ENCODE measurements around the gene CYP1A2.
"Not testable (repeated sequence)": the region's sequence is repeated elsewhere in the genome, so short reads cannot be mapped to it uniquely, and the experiment has no call there.

Gene CYP1A2

DNA sequence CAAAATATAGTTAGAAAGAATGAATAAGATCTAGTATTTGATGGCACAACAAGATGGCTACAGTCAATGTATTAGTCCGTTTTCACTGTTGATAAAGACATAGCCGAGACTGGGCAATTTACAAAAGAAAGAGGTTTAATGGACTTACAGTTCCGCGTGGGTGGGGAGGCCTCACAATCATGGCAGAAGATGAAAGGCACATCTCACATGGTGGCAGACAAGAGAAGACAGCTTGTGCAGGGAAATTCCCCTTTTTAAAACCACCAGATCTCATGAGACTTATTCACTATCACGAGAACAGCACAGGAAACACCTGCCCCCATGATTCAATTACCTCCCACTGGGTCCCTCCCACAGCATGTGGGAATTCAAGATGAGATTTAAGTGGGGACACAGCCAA is 10.4 kb upstream of the CYP1A2 start:
- not testable (repeated sequence) for DNase-seq (ENCODE audit: low read depth)

DNA sequence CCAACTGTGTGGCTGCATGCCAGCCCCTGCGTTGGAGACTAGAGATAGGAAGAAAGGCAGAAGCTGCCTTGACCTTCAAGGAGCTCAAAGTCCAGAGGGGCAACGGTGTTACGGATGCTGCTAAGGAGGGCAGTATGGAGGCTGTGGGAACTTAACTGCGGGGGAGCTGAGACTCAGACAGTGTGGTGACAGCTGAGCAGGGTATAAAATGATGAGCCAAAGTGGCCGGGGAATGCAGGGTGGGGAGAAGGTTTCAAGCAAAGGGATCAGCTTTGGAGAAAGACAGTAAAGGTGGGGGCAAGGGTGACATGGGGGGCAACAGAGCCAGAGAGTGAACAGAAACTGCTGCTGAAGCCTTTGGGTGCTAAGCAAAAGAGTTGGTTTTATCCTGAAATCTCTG is 6.2 kb upstream of the CYP1A2 start:
- no peak for DNase-seq (ENCODE audit: low read depth)

DNA sequence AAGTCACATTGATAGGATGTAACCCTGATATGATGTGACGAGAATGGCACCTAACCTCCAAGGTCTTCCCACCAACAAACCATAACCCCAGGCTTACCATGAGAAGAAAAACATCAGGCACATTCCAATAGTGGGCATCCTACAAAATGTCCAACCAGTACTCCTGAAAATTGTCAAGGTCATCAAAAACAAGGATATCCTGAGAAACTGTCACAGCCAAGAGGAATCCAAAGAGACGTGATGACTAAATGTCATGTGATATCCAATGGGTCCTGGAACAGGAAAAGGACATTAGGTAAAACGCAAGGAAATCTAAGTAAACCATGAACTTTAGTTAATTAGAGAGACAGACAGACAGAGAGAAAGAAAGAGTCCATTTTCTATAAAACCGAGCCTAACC is 2.3 kb upstream of the CYP1A2 start:
- DNase-seq (ENCODE audit: low read depth), result no peak

DNA sequence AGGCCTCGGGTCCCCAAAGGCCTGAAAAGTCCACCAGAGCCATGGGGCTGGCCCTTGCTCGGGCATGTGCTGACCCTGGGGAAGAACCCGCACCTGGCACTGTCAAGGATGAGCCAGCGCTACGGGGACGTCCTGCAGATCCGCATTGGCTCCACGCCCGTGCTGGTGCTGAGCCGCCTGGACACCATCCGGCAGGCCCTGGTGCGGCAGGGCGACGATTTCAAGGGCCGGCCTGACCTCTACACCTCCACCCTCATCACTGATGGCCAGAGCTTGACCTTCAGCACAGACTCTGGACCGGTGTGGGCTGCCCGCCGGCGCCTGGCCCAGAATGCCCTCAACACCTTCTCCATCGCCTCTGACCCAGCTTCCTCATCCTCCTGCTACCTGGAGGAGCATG is 1.2 kb downstream of the CYP1A2 start:
- DNase-seq (ENCODE audit: low read depth), result no peak

DNA sequence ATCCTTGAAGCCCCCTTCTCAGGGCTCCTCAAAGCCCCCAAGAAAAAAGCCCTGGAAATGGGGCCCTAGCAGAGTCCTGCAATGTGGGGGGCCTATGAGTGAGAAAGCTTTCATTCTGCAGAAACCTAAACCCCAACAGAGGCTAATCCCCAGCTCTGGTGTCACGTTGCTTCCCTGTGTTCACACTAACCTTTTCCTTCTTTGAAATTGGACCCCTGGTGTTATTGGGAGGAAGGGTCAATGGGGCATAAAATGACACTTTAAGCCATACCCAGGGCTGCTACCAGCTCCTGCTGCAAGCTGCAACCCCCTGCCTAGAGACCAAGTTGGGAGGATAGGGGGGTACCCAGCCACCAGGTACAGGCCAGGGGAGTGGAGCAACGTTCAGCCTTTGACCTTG is 2.1 kb downstream of the CYP1A2 start:
- no peak for DNase-seq (ENCODE audit: low read depth)

DNA sequence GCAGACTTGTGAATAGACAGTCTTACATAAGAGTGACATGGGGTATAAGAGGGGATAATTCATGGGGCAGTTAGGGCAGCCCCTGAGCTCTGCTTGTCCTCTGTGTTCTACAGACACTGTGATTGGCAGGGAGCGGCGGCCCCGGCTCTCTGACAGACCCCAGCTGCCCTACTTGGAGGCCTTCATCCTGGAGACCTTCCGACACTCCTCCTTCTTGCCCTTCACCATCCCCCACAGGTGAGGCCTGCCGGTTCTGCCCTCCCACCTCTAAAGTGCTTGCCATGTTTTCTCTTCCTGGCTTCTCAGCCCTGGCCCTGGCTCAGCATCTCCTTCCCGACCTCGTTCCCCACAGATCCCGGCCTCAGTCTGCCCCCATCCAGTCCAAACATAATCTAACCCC is 3.4 kb downstream of the CYP1A2 start:
- no peak for DNase-seq (ENCODE audit: low read depth)

DNA sequence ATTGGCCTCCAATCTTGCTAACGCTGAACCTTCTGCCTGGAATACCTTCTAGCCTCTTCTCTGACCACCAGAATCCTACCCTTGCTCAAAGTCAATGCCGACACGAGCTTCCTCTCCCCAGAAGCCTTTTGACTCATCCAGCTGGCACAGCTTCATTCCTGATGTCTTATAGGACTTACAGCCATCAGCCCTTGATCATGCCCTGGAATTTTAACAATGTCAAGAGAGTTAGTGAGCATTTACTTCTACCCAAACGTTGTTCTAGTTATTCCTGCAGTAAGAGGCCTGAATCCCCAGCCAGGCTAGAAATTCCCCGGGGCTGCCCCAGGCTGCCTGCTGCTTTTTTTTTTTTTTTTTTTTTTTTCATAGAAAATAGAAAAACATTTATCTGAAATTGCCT is 3.9 kb downstream of the CYP1A2 start:
- DNase-seq (ENCODE audit: low read depth), result peak; percentile 30

DNA sequence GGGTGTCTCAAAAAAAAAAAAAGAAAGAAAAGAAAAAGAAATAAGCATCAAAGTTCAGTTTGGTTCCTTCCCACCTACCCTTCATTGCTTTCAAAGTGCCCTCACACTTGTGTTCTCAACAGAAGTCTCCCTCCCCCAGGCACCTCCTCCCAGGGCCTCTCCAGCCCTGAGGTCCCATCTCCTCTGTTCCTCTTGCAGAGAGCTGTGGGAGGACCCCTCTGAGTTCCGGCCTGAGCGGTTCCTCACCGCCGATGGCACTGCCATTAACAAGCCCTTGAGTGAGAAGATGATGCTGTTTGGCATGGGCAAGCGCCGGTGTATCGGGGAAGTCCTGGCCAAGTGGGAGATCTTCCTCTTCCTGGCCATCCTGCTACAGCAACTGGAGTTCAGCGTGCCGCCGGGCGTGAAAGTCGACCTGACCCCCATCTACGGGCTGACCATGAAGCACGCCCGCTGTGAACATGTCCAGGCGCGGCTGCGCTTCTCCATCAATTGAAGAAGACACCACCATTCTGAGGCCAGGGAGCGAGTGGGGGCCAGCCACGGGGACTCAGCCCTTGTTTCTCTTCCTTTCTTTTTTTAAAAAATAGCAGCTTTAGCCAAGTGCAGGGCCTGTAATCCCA is 6.1 kb downstream of the CYP1A2 start:
- DNase-seq (ENCODE audit: low read depth), result no peak

DNA sequence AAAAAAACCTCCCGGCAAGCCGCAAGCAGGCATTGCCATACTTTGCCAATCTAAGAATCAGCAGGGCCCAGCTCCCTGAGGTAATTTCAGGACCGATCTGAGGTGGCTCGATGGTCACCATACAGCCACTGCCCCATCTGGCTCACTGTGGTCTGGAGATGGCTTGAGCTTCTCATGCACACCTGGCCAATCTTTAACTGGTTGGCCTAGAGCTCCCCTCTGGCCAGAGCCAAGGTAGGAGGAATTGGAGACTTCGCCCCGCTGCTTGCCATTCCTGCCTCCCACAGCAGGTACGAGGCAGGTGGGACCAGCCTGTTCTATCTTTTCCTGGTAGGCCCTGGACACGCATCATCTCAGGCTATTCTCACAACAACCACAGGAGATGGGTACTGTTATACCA is 10.1 kb downstream of the CYP1A2 start:
- DNase-seq (ENCODE audit: low read depth), result no peak

DNA sequence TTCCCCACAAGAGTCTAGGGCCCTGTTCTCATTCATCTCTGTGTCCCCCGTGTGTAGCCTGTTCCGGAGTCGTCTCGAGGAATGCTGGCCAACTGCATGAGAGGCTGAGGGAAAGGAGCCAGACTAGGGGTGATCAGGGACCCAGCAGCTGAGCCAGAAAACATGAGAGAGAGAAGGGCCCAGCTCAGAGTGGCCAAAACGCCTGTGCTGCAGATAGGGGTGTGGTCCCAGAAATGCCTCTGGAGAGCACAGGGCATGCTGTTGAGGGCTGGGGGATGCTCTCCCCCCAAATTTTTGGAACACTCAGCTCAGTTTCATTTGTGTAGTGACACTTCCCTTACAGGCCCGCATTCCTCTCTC is 14.1 kb downstream of the CYP1A2 start:
- no peak for DNase-seq (ENCODE audit: low read depth)

DNA sequence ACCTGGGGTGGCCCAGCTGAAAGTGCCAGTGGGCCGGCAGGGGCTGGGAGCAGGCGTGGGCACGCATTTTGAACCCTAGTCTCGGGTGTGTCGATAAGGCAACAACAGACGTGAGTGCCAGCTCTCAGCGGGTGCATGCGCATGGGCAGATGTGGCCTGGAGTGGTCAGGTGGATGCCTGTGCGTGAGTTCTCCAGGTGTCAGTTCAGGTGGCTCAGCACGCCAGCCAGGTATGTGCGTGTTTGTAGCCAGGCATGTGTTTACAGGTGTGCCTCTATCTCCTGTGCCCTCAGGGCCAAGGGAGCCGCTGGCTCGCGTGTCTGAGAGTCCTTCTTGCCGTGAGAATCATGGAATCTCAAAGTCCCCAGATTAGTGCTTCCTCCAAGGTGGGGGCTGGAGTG is 14.8 kb downstream of the CYP1A2 start:
- DNase-seq (ENCODE audit: low read depth), result no peak

DNA sequence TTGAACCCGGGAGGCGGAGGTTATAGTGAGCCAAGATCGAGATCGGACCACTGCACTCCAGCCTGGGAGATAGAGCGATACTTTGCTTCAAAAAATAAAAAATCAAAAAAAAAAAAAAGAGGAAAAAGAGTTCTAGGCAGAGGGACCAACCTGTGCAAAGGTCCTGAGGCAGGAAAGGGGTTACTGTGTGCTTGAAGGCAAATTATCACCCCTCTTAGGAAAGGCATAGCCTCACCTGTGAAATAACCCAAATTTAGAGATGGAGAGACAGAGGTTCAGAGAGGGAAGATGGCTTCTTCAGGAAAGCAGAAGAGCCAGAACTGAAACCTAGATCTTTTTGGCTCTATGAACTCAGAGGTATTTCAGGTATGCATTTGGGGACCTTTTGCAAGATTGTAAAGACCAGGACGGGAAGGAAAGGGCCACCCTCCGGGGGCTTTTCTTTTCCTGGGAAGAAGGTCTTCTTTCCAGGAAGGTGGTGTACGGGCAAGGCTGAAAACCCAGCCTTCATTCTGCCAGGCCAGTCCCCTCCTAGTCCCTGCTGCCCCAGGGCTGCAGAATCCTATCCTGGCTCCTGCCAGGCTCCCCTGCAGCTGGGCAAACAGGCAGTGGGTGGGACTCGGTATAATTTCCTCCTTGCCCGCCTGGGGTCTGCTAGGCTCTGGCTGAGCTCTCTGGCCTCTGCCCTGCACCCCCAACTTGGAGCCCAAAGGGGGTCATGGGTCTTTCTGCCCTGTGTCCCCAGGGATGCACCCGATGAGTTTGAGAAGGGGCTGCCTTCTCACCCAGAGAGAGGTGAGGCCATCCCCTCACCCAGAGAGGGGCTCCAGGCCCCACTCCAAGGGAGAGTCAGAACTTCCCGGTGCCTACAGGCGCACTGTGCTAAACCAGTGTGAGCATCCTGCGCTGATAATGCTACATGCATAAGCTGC is 18.8 kb downstream of the CYP1A2 start:
- DNase-seq (ENCODE audit: low read depth), result no peak

DNA sequence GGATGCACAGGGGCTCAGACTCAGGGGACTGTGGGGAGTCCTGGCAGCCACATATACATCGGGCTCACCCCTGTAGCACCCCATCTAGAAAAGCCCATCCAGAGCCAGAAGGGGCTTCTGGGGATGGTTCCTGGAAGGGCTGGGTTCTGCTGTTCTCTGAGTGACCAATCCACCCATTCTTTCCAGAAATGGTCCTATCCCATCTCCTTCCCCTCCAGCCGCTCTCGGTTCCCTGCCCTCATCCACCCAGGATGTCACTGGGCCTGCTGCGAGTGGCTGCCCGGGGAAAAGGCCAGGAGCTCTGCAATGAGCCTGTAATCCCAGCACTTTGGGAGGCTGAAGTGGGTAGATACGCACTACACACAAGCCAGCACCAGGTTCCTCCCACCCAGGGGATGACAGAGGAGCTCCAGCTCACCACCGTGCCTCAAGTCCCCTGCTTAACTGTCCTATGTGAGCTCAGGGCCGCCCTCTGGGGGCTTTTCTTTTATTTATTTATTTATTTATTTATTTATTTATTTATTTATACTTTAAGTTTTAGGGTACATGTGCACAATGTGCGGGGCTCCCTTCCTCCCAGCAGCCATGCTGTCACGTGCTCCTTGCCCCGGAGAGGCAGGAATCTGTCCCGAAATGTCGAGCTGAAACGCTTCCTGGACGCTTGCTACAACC is 19.6 kb downstream of the CYP1A2 start:
- no peak for DNase-seq (ENCODE audit: low read depth)

DNA sequence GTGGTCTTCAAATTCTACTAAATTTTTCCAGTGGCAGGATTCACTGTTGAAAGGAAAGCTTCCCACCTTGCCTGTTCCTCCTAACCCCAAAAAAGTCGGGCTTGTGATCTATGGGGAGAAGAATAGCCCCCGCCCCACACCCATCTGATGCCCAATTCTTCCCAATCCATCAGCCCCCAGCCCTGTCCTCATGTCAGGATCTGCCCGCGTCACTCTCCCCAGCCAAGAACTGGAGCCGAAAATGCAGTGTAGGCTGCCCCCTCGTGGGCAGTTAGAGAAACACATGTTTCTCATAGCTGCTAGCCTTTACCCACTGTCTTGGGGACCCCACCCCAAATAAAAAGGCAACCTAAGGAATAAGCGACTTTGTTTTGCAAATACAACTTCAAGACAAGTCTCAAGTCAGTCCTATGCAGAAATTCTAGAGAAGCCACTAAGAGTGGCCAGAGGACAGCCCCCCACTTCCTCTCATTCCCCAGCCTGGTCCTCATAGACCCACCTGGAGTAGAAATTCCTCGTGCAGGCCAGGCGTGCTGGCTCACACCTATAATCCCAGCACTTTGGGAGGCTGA is 20.2 kb downstream of the CYP1A2 start:
- DNase-seq (ENCODE audit: low read depth), result no peak

DNA sequence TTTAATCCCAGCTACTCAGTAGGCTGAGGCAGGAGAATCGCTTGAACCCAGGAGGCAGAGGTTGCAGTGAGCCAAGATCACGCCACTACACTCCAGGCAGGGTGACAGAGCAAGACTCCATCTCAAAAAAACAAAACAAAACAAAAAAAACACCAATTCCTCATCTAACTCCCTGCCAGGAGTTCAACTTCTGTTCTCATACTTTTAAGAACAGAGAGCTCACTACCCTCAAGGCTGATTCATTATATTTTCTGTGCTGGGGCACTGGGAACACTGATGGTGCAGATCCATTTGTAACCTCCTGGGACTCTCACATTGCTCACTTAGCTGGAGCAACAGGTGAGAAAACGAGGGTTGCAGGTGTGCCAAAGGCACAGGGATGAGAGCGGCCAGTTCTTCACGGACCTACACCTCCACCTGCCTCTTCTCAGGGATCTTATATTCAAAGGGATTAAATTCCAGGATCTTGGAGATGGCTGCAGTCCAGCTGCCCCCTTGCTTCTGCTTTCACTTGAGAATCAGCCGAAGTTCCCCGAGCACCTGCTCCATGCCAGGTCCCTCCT is 20.9 kb downstream of the CYP1A2 start:
- no peak for DNase-seq (ENCODE audit: low read depth)

DNA sequence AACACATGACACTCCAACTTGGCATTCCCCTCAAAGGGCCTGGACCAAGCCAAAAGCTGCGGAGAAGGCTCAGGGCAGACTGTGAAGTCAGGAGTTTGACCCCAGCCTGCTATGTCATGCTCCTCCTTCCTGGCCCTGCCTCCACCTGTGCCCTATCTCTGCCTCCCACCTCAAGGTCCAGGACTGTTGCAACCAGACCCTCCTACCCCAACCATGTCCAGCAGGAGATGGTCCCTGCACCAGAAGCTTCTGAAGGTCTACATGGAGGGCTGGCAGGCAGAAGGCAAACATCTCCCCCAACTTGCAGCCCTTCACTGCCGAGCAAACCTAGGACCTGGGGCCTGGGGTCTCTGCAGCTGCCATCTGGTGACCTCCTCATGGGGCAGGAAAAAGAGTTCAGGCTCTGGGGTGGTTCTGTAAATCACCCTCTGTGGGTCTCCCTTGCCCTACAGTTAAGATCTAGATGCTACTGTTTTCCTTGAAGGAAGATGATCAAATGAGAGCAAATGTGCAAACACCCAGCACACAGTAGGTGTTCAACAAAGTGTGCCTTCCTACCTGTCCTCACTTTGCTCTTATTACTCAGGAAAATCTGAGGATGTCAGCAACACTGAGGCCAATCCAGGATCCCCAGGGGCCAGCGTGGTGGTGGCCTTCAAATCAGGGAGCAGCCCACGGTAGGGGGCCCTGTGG is 21.7 kb downstream of the CYP1A2 start:
- DNase-seq (ENCODE audit: low read depth), result no peak

DNA sequence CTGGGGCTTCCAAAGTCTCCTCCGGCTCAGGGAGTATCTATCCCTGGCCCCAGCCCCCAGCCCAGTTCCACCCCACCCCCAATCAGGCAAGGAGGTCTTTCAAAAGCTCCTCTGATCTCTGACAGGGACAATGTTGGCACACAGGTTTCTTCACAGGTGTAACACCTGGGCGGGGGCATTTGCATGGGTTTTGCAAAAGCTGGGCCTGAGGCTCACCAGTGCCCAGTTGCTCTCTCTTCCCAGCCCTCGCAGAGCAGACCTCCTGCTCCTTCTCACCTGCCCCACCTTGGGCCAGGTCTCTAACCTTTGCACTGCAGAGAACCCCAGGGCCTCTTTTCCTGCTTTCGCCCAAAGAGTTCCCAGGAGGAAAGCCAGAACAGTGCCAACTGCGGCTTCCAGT is 24.7 kb downstream of the CYP1A2 start:
- no peak for DNase-seq (ENCODE audit: low read depth)

DNA sequence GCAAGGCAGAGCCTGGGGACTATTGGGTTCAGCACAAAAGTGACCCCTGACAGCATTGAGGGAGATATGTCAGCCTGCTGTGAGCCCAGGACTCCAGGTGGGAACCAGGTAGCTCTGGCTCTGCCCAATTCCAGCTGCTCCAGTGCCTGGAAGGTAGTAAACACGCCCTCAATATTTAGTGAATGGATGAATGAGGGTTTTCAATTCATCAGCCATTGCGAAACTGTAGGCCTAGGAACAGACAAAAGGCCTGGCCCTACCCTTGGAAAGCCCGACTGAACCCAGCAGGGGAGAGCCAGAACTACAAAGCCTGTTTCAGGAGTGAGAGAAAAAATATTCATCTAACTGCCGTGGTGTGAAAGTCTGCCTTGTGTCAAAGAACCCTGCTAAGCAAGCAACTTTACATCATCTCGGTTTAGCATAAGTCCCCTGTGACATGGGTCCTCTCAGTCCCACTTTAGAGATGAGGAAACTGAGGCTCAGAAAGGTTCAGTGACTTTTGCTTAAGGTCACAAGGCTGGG is 25.1 kb downstream of the CYP1A2 start:
- no peak for DNase-seq (ENCODE audit: low read depth)

DNA sequence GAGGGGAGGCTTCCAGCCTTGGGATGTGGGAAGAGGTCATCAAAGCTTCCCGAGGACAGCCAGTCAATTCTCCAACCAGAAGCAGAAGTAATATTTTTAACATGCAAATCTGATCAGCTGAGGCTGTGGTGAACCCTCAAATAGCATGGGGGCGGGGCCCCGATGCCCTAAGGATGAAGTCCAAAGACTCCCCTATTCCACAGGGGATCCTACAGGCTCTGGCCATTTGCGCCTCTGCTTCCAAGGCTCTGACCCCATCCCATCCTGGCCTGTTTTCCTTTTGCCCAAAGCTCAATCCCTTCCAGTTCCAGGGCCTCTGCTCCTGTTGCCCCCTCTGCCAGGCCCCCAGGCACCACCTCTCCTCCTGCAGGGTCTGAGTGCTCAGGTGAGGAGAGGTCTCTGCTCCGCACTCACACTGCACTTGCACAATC is 26.5 kb downstream of the CYP1A2 start:
- DNase-seq (ENCODE audit: low read depth), result no peak

DNA sequence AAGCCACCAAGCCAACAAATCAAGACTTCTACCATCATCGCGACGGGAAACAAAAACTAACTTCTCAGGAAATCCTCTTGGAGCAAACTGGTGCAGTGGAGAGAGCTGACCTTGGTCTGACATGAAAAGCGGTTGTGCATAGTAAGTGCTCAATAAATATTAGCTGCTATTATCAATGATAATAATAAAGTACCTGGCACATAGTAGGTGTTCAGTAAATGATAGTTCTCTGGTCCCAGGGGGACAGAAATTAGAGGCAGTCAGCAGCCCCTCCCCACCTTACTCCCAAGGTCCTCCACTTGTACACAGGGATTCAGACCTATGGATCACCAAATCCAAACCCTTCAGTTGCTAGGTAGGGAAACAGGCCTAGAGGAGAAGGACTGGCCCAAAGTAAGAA is 27.2 kb downstream of the CYP1A2 start:
- DNase-seq (ENCODE audit: low read depth), result no peak

All from GM04504 (cell line).